ENCODE measurements around the gene LRRN1. TPM values are rescaled to one million over a fixed set of nuclear protein-coding genes. Genes with fewer than 3 reads are reported as not detected.

Gene LRRN1
- total and polyA plus RNA-seq, 11 donors: 0.07 to 3.0 (median 0.21) TPM; not detected in 3

DNA sequence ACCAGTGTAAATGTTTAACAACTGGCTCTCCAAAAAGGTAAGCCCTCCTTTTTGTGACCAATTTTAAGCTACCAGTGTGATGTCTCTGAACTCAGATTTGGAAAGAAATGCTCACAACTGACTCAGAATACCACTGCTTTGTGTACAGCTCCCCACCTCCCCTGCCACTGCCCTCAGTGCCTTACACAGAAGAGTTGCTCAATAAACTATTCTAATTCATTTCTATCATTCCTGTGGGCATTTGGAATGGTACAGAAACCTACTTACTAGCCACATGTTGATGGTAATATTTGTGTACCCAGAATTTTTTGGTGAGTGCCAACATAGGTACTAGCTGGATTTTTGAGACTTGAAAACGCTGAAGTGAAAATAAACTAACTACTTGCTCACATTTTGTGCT, 16.0 kb downstream of the LRRN1 start:
- DNase-seq (no peak), ATAC-seq (no peak)
- intact Hi-C loops (cut with DNase I): no loop called here
- H3K36me3 ChIP-seq: no peaks in the 10 kb centered on the region
- H3K4me3 ChIP-seq: no peak overlapping the region
- no peaks in the 10 kb centered on the region for H3K4me1 ChIP-seq
- H3K27ac ChIP-seq: no peak overlapping the region
- no peak for TF ChIP-seq POLR2A (IDR thresholded peaks at IDR 0.05)
- TF ChIP-seq, protein P1, sequence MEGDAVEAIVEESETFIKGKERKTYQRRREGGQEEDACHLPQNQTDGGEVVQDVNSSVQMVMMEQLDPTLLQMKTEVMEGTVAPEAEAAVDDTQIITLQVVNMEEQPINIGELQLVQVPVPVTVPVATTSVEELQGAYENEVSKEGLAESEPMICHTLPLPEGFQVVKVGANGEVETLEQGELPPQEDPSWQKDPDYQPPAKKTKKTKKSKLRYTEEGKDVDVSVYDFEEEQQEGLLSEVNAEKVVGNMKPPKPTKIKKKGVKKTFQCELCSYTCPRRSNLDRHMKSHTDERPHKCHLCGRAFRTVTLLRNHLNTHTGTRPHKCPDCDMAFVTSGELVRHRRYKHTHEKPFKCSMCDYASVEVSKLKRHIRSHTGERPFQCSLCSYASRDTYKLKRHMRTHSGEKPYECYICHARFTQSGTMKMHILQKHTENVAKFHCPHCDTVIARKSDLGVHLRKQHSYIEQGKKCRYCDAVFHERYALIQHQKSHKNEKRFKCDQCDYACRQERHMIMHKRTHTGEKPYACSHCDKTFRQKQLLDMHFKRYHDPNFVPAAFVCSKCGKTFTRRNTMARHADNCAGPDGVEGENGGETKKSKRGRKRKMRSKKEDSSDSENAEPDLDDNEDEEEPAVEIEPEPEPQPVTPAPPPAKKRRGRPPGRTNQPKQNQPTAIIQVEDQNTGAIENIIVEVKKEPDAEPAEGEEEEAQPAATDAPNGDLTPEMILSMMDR (IDR thresholded peaks at IDR 0.05): no peak
- 83 to 93% (median 92%) methylated on average over 1 of the region's 1 CpG for WGBS, 4 donors
- H3K27me3 ChIP-seq: no peaks in the 10 kb centered on the region
- no peaks in the 10 kb centered on the region for H3K9me3 ChIP-seq

DNA sequence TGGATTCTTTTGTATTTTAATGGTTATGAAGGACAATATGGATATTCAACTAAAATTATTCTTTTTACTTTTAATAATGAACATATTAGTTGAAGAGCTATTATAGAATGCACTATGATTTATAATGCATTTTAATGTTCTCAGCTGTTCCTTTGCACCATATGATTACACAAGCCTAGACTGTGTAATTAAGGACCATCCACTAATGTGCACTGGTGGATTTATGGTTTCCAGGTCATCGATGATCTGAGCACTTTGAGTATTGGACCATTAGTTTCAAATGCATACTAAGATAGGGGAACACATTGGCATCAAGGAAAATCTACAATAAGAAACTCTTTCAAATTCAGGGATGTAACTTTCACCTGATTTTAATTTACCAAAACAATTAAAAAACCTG, 16.8 kb downstream of the LRRN1 start:
- no peaks in the 10 kb centered on the region for H3K27me3 ChIP-seq
- H3K36me3 ChIP-seq: no peaks in the 10 kb centered on the region
- H3K9me3 ChIP-seq: no peaks in the 10 kb centered on the region
- no peak overlapping the region for H3K27ac ChIP-seq
- TF ChIP-seq POLR2A (IDR thresholded peaks at IDR 0.05): no peak
- TF ChIP-seq, protein P1 (IDR thresholded peaks at IDR 0.05): no peak
- intact Hi-C loops (cut with DNase I): no loop called here
- no peaks in the 10 kb centered on the region for H3K4me1 ChIP-seq
- no peak overlapping the region for H3K4me3 ChIP-seq
- no peak for DNase-seq
- 88 to 100% (median 98%) methylated on average over 1 of the region's 1 CpG for WGBS, 4 donors
- no peak for ATAC-seq

DNA sequence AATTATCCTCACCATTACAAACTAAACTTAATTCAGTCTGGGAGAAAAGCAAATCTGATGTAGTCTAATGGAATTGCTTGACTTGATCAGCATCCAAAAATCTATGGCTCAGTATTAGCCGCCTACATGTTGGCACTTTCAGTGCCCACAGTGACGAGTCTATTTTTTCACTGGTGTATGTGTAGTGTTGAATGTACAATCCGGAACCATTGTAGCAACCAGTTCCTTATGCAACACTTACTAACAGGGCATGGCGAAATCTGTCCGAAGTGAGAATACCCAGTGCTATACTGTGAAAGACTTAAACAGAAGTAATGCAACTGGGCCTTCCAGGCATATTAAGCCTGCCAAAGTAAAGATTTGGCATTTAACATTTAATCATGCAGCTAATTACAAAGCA, 18.6 kb downstream of the LRRN1 start:
- intact Hi-C loops (cut with DNase I): no loop called here
- Histone ChIP-seq H3K27ac (no peak overlapping the region), H3K4me1 (no peaks in the 10 kb centered on the region), H3K27me3 (no peaks in the 10 kb centered on the region), H3K36me3 (no peaks in the 10 kb centered on the region), H3K9me3 (no peaks in the 10 kb centered on the region), H3K4me3 (no peak overlapping the region)
- WGBS, 4 donors: 91 to 98% (median 93%) methylated on average over 5 of the region's 5 CpGs
- TF ChIP-seq, protein P1 (IDR thresholded peaks at IDR 0.05): no peak
- no peak for TF ChIP-seq POLR2A (IDR thresholded peaks at IDR 0.05)
- ATAC-seq: peak in 1 of 4 donors; percentile 69
- DNase-seq: no peak

DNA sequence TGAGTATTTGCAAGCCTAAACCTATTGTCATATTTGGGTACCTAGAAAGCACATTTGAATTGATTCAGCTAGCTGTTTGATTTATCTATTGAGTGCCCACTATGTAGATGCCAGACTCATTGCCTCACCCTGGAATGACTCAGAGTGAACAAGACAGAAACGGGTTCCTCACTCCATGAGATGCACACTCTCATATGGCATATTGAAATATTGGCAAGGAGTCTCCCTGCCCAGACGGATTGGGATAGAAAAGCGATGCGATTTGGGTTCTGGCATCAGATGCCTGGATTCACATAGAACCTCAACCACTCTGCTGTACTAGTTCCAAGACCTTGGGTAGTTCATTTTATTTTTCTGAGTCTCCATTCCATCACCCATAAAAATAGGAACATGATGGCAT, 22.5 kb downstream of the LRRN1 start:
- Histone ChIP-seq H3K9me3 (no peaks in the 10 kb centered on the region), H3K27ac (no peak overlapping the region), H3K27me3 (no peaks in the 10 kb centered on the region), H3K4me1 (no peaks in the 10 kb centered on the region), H3K4me3 (no peak overlapping the region), H3K36me3 (no peaks in the 10 kb centered on the region)
- 76 to 88% (median 83%) methylated on average over 4 of the region's 4 CpGs for WGBS, 4 donors
- intact Hi-C loops (cut with DNase I): no loop called here
- no peak for TF ChIP-seq POLR2A (IDR thresholded peaks at IDR 0.05)
- TF ChIP-seq, protein P1 (IDR thresholded peaks at IDR 0.05): no peak
- no peak for ATAC-seq
- DNase-seq: no peak

Data from heart left ventricle (tissue), 16 donors.